ENCODE measurements around the gene TTC21A. TPM values are rescaled to one million over a fixed set of nuclear protein-coding genes. Genes with fewer than 3 reads are reported as not detected.
A peak's percentile ranks its signal among the peaks of the same experiment; 100 is the strongest.

The TTC21A gene
- total RNA-seq, 1 donor from 2014 or later, result 0.55 TPM

- H3K4me3 Mint-ChIP-seq (ENCODE audit: low read depth), result no peak overlapping the region
Observed at GRCh38 chr3:39171860-39172259, 64.4 kb downstream of the TTC21A start.

GRCh38 chr3:39173318-39174125 is 66.0 kb downstream of the TTC21A start:
- Mint-ChIP-seq H3K4me1 (ENCODE audit: low read depth) (peaks cover 23% of the 10 kb centered on the region), H3K9me3 (no peaks in the 10 kb centered on the region)

More at GRCh38 chr3:39171860-39172259, 64.4 kb downstream of the TTC21A start:
- no peak overlapping the region for H3K27ac Mint-ChIP-seq
- intact Hi-C loops (cut with micrococcal nuclease), result no loop called here
- no peak for DNase-seq (ENCODE audit: low spot score)
- H3K4me1 Mint-ChIP-seq (ENCODE audit: low read depth), result peaks cover 17% of the 10 kb centered on the region
- H3K36me3 Mint-ChIP-seq (ENCODE audit: low read depth), result no peaks in the 10 kb centered on the region
- H3K9me3 Mint-ChIP-seq, result no peaks in the 10 kb centered on the region
- peaks cover 2% of the 10 kb centered on the region for H3K27me3 Mint-ChIP-seq (ENCODE audit: low read depth)

GRCh38 chr3:39176025-39176714 is 68.7 kb downstream of the TTC21A start:
- H3K4me3 Mint-ChIP-seq (ENCODE audit: low read depth), result no peak overlapping the region
- no peak for DNase-seq (ENCODE audit: low spot score)
- intact Hi-C loops (cut with micrococcal nuclease), result no loop called here
- peaks cover 2% of the 10 kb centered on the region for H3K27me3 Mint-ChIP-seq (ENCODE audit: low read depth)
- peaks cover 45% of the 10 kb centered on the region for H3K4me1 Mint-ChIP-seq (ENCODE audit: low read depth)
- H3K27ac Mint-ChIP-seq, result peak overlapping the region; percentile 24
- H3K36me3 Mint-ChIP-seq (ENCODE audit: low read depth), result no peaks in the 10 kb centered on the region
- H3K9me3 Mint-ChIP-seq, result no peaks in the 10 kb centered on the region

More at GRCh38 chr3:39173318-39174125, 66.0 kb downstream of the TTC21A start:
- Mint-ChIP-seq H3K27ac (no peak overlapping the region), H3K36me3 (ENCODE audit: low read depth) (no peaks in the 10 kb centered on the region), H3K27me3 (ENCODE audit: low read depth) (peaks cover 2% of the 10 kb centered on the region), H3K4me3 (ENCODE audit: low read depth) (no peak overlapping the region)
- DNase-seq (ENCODE audit: low spot score), result no peak
- intact Hi-C loops (cut with micrococcal nuclease), result no loop called here

GRCh38 chr3:39177708-39178332 is 70.3 kb downstream of the TTC21A start:
- peaks cover under 1% of the 10 kb centered on the region for H3K27me3 Mint-ChIP-seq (ENCODE audit: low read depth)
- H3K9me3 Mint-ChIP-seq, result no peaks in the 10 kb centered on the region
- H3K27ac Mint-ChIP-seq, result peak overlapping the region; percentile 91
- peaks cover 49% of the 10 kb centered on the region for H3K4me1 Mint-ChIP-seq (ENCODE audit: low read depth)
- intact Hi-C loops (cut with micrococcal nuclease), result no loop called here
- peak; percentile 63 for DNase-seq (ENCODE audit: low spot score)
- no peaks in the 10 kb centered on the region for H3K36me3 Mint-ChIP-seq (ENCODE audit: low read depth)
- H3K4me3 Mint-ChIP-seq (ENCODE audit: low read depth), result peak overlapping the region; percentile 62

- H3K4me3 Mint-ChIP-seq (ENCODE audit: low read depth), result peak overlapping the region; percentile 49
- no peaks in the 10 kb centered on the region for H3K9me3 Mint-ChIP-seq
- intact Hi-C loops (cut with micrococcal nuclease), result no loop called here
- DNase-seq (ENCODE audit: low spot score), result no peak
- peaks cover 49% of the 10 kb centered on the region for H3K4me1 Mint-ChIP-seq (ENCODE audit: low read depth)
- H3K27me3 Mint-ChIP-seq (ENCODE audit: low read depth), result no peaks in the 10 kb centered on the region
- no peaks in the 10 kb centered on the region for H3K36me3 Mint-ChIP-seq (ENCODE audit: low read depth)
- peak overlapping the region; percentile 13 for H3K27ac Mint-ChIP-seq
Observed at GRCh38 chr3:39178553-39178952, 71.1 kb downstream of the TTC21A start.

GRCh38 chr3:39180183-39180545 is 72.7 kb downstream of the TTC21A start:
- Mint-ChIP-seq H3K4me1 (ENCODE audit: low read depth) (peaks cover 45% of the 10 kb centered on the region), H3K27me3 (ENCODE audit: low read depth) (no peaks in the 10 kb centered on the region), H3K27ac (peak overlapping the region; percentile 38), H3K9me3 (no peaks in the 10 kb centered on the region), H3K4me3 (ENCODE audit: low read depth) (peak overlapping the region; percentile 73), H3K36me3 (ENCODE audit: low read depth) (no peaks in the 10 kb centered on the region)
- intact Hi-C loops (cut with micrococcal nuclease), result loop anchor here (1.0 to 10.0 kb wide), 3 partner anchors 45 to 202 kb away; partner anchors contain the start of genes GORASP1, SLC25A38 and TTC21A
- DNase-seq (ENCODE audit: low spot score), result no peak

GRCh38 chr3:39180546-39181346 is 73.3 kb downstream of the TTC21A start:
- DNase-seq (ENCODE audit: low spot score), result peak; percentile 87
- H3K4me3 Mint-ChIP-seq (ENCODE audit: low read depth), result peak overlapping the region; percentile 74
- peaks cover 45% of the 10 kb centered on the region for H3K4me1 Mint-ChIP-seq (ENCODE audit: low read depth)
- intact Hi-C loops (cut with micrococcal nuclease), result loop anchor here (1.0 to 10.0 kb wide), 3 partner anchors 46 to 202 kb away; partner anchors contain the start of genes GORASP1, SLC25A38 and TTC21A
- H3K36me3 Mint-ChIP-seq (ENCODE audit: low read depth), result no peaks in the 10 kb centered on the region
- no peaks in the 10 kb centered on the region for H3K9me3 Mint-ChIP-seq
- no peaks in the 10 kb centered on the region for H3K27me3 Mint-ChIP-seq (ENCODE audit: low read depth)
- H3K27ac Mint-ChIP-seq, result peak overlapping the region; percentile 59

- Mint-ChIP-seq H3K36me3 (ENCODE audit: low read depth) (no peaks in the 10 kb centered on the region), H3K27ac (peak overlapping the region; percentile 59), H3K27me3 (ENCODE audit: low read depth) (no peaks in the 10 kb centered on the region), H3K4me3 (ENCODE audit: low read depth) (peak overlapping the region; percentile 74), H3K9me3 (no peaks in the 10 kb centered on the region), H3K4me1 (ENCODE audit: low read depth) (peaks cover 36% of the 10 kb centered on the region)
- no peak for DNase-seq (ENCODE audit: low spot score)
- intact Hi-C loops (cut with micrococcal nuclease), result loop anchor here (5.0 to 10.0 kb wide), 2 partner anchors 47 to 201 kb away; partner anchors contain the start of gene SLC25A38
Observed at GRCh38 chr3:39181408-39182335, 74.2 kb downstream of the TTC21A start.

GRCh38 chr3:39183211-39184080 is 76.0 kb downstream of the TTC21A start:
- Mint-ChIP-seq H3K4me1 (ENCODE audit: low read depth) (peaks cover 27% of the 10 kb centered on the region), H3K36me3 (ENCODE audit: low read depth) (no peaks in the 10 kb centered on the region), H3K27ac (peak overlapping the region; percentile 15), H3K27me3 (ENCODE audit: low read depth) (no peaks in the 10 kb centered on the region), H3K4me3 (ENCODE audit: low read depth) (no peak overlapping the region), H3K9me3 (no peaks in the 10 kb centered on the region)
- DNase-seq (ENCODE audit: low spot score), result no peak
- intact Hi-C loops (cut with micrococcal nuclease), result loop anchor here (5.0 to 10.0 kb wide), 2 partner anchors 49 to 199 kb away; partner anchors contain the start of gene SLC25A38

- peaks cover 19% of the 10 kb centered on the region for H3K4me1 Mint-ChIP-seq (ENCODE audit: low read depth)
- H3K4me3 Mint-ChIP-seq (ENCODE audit: low read depth), result no peak overlapping the region
- no peaks in the 10 kb centered on the region for H3K9me3 Mint-ChIP-seq
- no peaks in the 10 kb centered on the region for H3K27me3 Mint-ChIP-seq (ENCODE audit: low read depth)
- no peaks in the 10 kb centered on the region for H3K36me3 Mint-ChIP-seq (ENCODE audit: low read depth)
- peak overlapping the region; percentile 53 for H3K27ac Mint-ChIP-seq
- no peak for DNase-seq (ENCODE audit: low spot score)
- intact Hi-C loops (cut with micrococcal nuclease), result loop anchor here (5.0 to 10.0 kb wide), 2 partner anchors 50 to 198 kb away; partner anchors contain the start of gene SLC25A38
Observed at GRCh38 chr3:39184081-39184967, 76.8 kb downstream of the TTC21A start.

Measured in activated T-helper 2 cell treated with anti-CD3 and anti-CD28 coated beads, Interferon-gamma antibody, Interleukin-2, Interleukin-4, amounts not matched to agents 10 μg/mL and 5 μg/mL and 100 μg/mL, durations not matched to agents 14 hours and 24 hours and 36 hours (primary cell).